Upper lobe of left lung (tissue), 6 donors: Measurements from ENCODE around the gene SNX1. TPM values are rescaled to one million over a fixed set of nuclear protein-coding genes. Genes with fewer than 3 reads are reported as not detected.

Experiments
- ATAC-seq, 2 donors: fragments of 200-7000 bp; cut with Tn5 transposase; one replicate each; pipeline ENCODE4 v1.9.1; 2022; ENCODE audit warnings: mild to moderate bottlenecking in 2 of 2, moderate library complexity in 2 of 2; ENCODE audit not compliant: low FRiP score in 2 of 2
- DNase-seq, 2 donors: peaks; one replicate each; pipeline ENCODE4 v3.0.0-alpha.2; 2019 to 2020
- H3K27ac ChIP-seq, 4 donors: fragments of 200-600 bp; sonication (generic); one replicate each; pipeline ENCODE4 v1.5.1; 2016 to 2019
- H3K27me3 ChIP-seq, 4 donors: fragments of 200-600 bp; sonication (generic); one replicate each; pipeline ENCODE4 v1.5.1; 2017 to 2019
- H3K36me3 ChIP-seq, 4 donors: fragments of 200-600 bp; sonication (generic); one replicate each; pipeline ENCODE4 v1.5.1; 2016 to 2019
- H3K4me1 ChIP-seq, 4 donors: fragments of 200-600 bp; sonication (generic); one replicate each; pipeline ENCODE4 v1.5.1; 2018 to 2019
- H3K4me3 ChIP-seq, 4 donors: fragments of 200-600 bp; sonication (generic); one replicate each; pipeline ENCODE4 v1.5.1; 2017 to 2019; ENCODE audit warnings: mild to moderate bottlenecking in 2 of 4, moderate library complexity in 1 of 4
- H3K9me3 ChIP-seq, 4 donors: fragments of 200-600 bp; sonication (generic); one replicate each; pipeline ENCODE4 v1.5.1; 2018 to 2019
- EP300 ChIP-seq, 4 donors: sonication (generic); formaldehyde crosslinking; IDR thresholded peaks; one replicate each; pipeline ENCODE4 v1.5.1; 2017; ENCODE audit warnings: antibody characterized with exemption in 4 of 4, control low read depth in 2 of 4
- POLR2A ChIP-seq, 4 donors: fragments of 450-650 bp; IDR thresholded peaks; one replicate each; pipeline ENCODE4 v1.5.1; 2016 to 2017; ENCODE audit warnings: antibody characterized with exemption in 4 of 4, mild to moderate bottlenecking in 2 of 4
- POLR2AphosphoS5 ChIP-seq, 2 donors: sonication (generic); formaldehyde crosslinking; IDR thresholded peaks; one replicate each; pipeline ENCODE4 v1.5.1; 2017; ENCODE audit warnings: antibody characterized with exemption in 2 of 2
- WGBS, 2 donors: methylation state at CpG; one replicate each; pipeline ENCODE4 v1.1.5; 2017 to 2018; 5-methylcytosine and 5-hydroxymethylcytosine counted together
- small RNA-seq, 4 donors: library from RNA; depleted of rRNA; stranded (forward); fragments of <200 nt; gene quantifications; one replicate each; pipeline ENCODE3, GENCODE V24; 2016
- total RNA-seq, 6 donors: library from RNA; depleted of rRNA in 4 of 6; stranded (reverse); fragments of >200 nt in 4 of 6; gene quantifications; one replicate each; pipeline versions ENCODE4 v1.1.0 to v1.2.1, GENCODE V29; 2016 to 2021
- TF ChIP-seq, protein P1 (sequence below), 6 experiments: fragments of 450-650 bp in 4 of 6; fragments of 200-600 bp in 2 of 6; sonication (generic) in 2 of 6; IDR thresholded peaks; one replicate each; pipeline ENCODE4 v1.5.1; 2016 to 2019; ENCODE audit warnings: antibody characterized with exemption in 6 of 6
- donor health status: DM: no; HTN: no; CAD: no; lungs with moderate emphysema.
- donor health status: DM: no; HTN: yes; CAD: no; lungs with severe emphysema.

The SNX1 gene
- total RNA-seq, 6 donors from 2014 or later, result 103 to 234 (median 154) TPM

DNA sequence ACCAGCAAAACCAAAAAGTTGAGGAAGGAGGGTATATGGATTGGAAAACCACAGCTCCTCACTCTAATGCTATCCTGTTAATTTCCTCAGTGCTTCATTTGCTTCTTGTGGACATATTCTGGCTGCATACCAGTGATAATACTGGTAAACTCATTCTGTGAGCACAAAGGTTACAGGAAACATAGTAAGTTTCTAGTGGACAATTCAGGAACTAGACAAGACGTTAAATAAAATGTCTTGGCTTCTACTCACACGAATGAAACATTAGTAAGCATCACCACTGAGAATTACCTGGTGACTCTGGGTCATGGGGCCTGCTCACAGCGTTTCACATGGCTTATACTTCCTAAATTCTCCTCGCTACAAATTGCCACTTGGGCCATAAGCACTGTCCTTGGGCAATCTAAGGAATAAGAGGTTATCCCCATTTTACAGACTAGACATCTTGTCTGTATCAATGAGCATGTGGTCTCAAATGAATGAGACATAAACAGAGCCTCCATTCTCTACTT, 87.1 kb downstream of the SNX1 start:
- Histone ChIP-seq H3K4me1 (no peaks in the 10 kb centered on the region), H3K4me3 (no peak overlapping the region), H3K36me3 (peaks cover 0 to 59% (median 8%) of the 10 kb centered on the region in 4 donors), H3K27ac (no peak overlapping the region), H3K9me3 (no peaks in the 10 kb centered on the region), H3K27me3 (no peaks in the 10 kb centered on the region)
- ATAC-seq, result no peak
- TF ChIP-seq, protein P1, sequence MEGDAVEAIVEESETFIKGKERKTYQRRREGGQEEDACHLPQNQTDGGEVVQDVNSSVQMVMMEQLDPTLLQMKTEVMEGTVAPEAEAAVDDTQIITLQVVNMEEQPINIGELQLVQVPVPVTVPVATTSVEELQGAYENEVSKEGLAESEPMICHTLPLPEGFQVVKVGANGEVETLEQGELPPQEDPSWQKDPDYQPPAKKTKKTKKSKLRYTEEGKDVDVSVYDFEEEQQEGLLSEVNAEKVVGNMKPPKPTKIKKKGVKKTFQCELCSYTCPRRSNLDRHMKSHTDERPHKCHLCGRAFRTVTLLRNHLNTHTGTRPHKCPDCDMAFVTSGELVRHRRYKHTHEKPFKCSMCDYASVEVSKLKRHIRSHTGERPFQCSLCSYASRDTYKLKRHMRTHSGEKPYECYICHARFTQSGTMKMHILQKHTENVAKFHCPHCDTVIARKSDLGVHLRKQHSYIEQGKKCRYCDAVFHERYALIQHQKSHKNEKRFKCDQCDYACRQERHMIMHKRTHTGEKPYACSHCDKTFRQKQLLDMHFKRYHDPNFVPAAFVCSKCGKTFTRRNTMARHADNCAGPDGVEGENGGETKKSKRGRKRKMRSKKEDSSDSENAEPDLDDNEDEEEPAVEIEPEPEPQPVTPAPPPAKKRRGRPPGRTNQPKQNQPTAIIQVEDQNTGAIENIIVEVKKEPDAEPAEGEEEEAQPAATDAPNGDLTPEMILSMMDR (IDR thresholded peaks at IDR 0.05), result no peak
- no peak for TF ChIP-seq POLR2AphosphoS5 (IDR thresholded peaks at IDR 0.05)
- TF ChIP-seq POLR2A (IDR thresholded peaks at IDR 0.05), result no peak
- DNase-seq, result no peak
- WGBS, 2 donors, result 78 to 88% methylated on average over 4 of the region's 4 CpGs

DNA sequence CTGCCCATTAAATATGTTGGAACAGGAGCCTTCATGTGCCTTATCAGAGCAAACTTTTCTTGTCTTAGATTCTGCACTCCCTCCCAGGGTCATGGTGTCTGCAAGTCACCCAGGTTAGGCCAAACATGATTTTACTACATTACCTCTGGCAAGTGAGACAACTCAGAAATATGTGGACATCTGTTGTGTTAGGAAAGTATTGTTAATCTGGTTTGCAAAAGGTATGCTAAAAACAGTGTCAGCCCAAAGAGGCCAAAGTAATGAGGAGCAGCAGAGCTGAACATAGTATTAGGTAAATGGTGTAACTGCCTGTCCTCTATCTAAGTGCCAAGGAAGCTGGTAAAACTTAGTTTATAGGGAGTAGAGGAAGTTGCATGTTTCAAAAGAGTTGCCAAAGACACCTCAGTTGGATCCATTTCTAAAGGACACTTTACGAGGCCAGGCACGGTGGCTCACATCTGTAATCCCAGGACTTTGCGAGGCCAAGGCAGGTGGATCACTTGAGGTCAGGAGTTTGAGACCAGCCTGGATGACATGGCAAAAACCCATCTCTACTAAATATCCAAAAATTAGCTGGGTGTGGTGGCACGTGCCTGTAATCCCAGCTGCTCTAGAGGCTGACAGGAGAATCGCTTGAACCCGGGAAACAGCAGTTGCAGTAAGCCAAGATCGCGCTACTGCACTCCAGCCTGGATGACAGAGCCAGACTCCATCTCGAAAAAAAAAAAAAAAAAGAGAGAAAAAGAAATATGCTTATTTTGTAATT, 89.5 kb downstream of the SNX1 start:
- TF ChIP-seq EP300 (IDR thresholded peaks at IDR 0.05) (no peak), POLR2A (IDR thresholded peaks at IDR 0.05) (no peak), POLR2AphosphoS5 (IDR thresholded peaks at IDR 0.05) (no peak)
- TF ChIP-seq, protein P1 (IDR thresholded peaks at IDR 0.05), result no peak
- WGBS, 2 donors, result 87 to 92% methylated on average over 9 of the region's 9 CpGs
- H3K9me3 ChIP-seq, result no peaks in the 10 kb centered on the region
- H3K36me3 ChIP-seq, result peaks cover 0 to 46% (median 2%) of the 10 kb centered on the region in 4 donors
- H3K27me3 ChIP-seq, result no peaks in the 10 kb centered on the region
- H3K4me3 ChIP-seq, result no peak overlapping the region
- H3K4me1 ChIP-seq, result no peaks in the 10 kb centered on the region
- H3K27ac ChIP-seq, result no peak overlapping the region
- ATAC-seq (no peak), DNase-seq (no peak)

DNA sequence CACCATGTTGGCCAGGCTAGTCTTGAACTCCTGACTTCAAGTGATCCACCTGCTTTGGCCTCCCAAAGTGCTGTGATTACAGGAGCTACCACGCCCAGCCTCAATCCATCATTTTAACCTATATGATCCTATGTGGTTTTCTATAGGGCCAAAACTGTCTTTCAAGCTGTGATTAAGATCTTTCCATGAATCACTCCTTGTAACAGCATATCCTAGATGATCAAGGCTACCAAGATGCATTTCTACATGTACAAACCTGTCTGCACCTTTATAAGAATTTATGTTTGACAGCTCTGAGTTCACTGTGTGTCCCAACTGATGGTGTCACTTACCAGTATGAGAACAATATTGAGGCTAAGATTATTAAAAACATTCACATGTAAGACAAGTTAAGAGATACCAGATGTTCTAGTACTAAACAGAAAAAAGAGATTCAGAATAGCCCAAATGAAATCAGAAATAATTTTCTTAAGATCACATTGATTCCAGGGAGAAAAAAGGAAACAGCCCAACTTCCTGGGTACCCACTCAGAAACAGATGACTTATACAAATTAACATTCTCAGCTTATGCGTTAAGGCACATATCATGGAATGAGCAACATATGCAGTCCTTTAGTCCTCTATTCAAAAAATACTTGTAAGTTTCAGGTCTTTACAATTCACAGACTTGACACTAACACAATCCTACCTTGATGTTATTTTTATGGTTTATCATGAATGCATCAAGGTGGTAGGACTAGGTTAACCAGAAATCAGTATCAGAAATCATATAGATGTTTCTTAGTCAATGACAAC, 91.8 kb downstream of the SNX1 start:
- WGBS, 2 donors, result 92 to 95% methylated on average over 2 of the region's 2 CpGs
- Histone ChIP-seq H3K36me3 (peaks cover 0 to 38% (median 2%) of the 10 kb centered on the region in 4 donors), H3K9me3 (no peaks in the 10 kb centered on the region), H3K4me3 (no peak overlapping the region), H3K27me3 (no peaks in the 10 kb centered on the region), H3K4me1 (no peaks in the 10 kb centered on the region), H3K27ac (no peak overlapping the region)
- TF ChIP-seq POLR2A (IDR thresholded peaks at IDR 0.05), result no peak
- TF ChIP-seq EP300 (IDR thresholded peaks at IDR 0.05), result no peak
- no peak for TF ChIP-seq POLR2AphosphoS5 (IDR thresholded peaks at IDR 0.05)
- TF ChIP-seq, protein P1 (IDR thresholded peaks at IDR 0.05), result no peak
- ATAC-seq (no peak), DNase-seq (no peak)

Small RNA genes lying within 50 kb of the gene (small RNA-seq; reads per million reads assigned to genes)
- 0 reads per million in 4 donors for gene RF00019

Other genes starting within 250 kb of the SNX1 start
- 100 to 1,000 TPM in 4 of 6 donors, 10 to 100 TPM in 2; 58.3 to 270 (median 136) TPM for gene DAPK2, start 49.5 kb upstream of the SNX1 start, total RNA-seq
- gene CIAO2A, start 2.1 kb upstream of the SNX1 start, total RNA-seq, result 10 to 100 TPM; 38.8 to 70.3 (median 49.2) TPM
- 10 to 100 TPM in 5 of 6 donors, 1 to 10 TPM in 1; 9.6 to 44.0 (median 24.8) TPM for gene SNX22, start 55.7 kb downstream of the SNX1 start, total RNA-seq
- 100 to 1,000 TPM in 5 of 6 donors, 10 to 100 TPM in 1; 87.0 to 497 (median 286) TPM for gene PPIB, start 67.0 kb downstream of the SNX1 start, total RNA-seq